Neural progenitor cell (in vitro differentiated cells): ENCODE measurements around the gene RYR1.
"Not testable (repeated sequence)": the region's sequence is repeated elsewhere in the genome, so short reads cannot be mapped to it uniquely, and the experiment has no call there.

Source experiments
- CTCF ChIP-seq: fragments of 200-600 bp; sonication (generic); IDR thresholded peaks from 2 replicates; pipeline ENCODE4 v1.5.1; 2017; ENCODE audit warnings: antibody characterized with exemption, mild to moderate bottlenecking
- EZH2 ChIP-seq: fragments of 200-600 bp; sonication (generic); IDR thresholded peaks from 2 replicates; pipeline ENCODE4 v1.6.1; 2017; ENCODE audit warnings: antibody characterized with exemption, mild to moderate bottlenecking, moderate library complexity

GRCh38 chr19:38558933-38559332, 125.4 kb downstream of the RYR1 start:
- TF ChIP-seq CTCF, EZH2: not testable (repeated sequence)
